CD4-positive, alpha-beta memory T cell (primary cell): ENCODE measurements around the gene RNF183. TPM values are rescaled to one million over a fixed set of nuclear protein-coding genes. Genes with fewer than 3 reads are reported as not detected.
A peak's percentile ranks its signal among the peaks of the same experiment; 100 is the strongest.

Experiments used
- CTCF ChIA-PET: fragments of 350-600 bp; sonication (Branson Sonifier 250); formaldehyde crosslinking; loops from one replicate; lab custom pipeline; 2021; ENCODE audit warnings: inconsistent platforms; ENCODE audit not compliant: partially characterized antibody; lab: Charles Lee
- POLR2A ChIA-PET: fragments of 350-600 bp; sonication (Branson Sonifier 250); formaldehyde crosslinking; loops from one replicate; lab custom pipeline; 2021; ENCODE audit not compliant: partially characterized antibody; lab: Charles Lee
- DNase-seq, 5 donors: peaks; one replicate each; pipeline versions ENCODE4 v3.0.0 to v3.0.0-alpha.2; 2020 to 2022; ENCODE audit warnings: mixed read lengths in 1 of 5
- H3K27ac ChIP-seq: one replicate; pipeline ENCODE4 v1.7.0; 2013; ENCODE audit warnings: low read depth, low read length
- H3K27me3 ChIP-seq: 2 replicates; pipeline ENCODE4 v1.7.0; 2013; ENCODE audit warnings: mild to moderate bottlenecking, low read length, moderate library complexity; ENCODE audit not compliant: insufficient read depth
- H3K36me3 ChIP-seq: 2 replicates; pipeline ENCODE4 v1.7.0; 2013; ENCODE audit warnings: mild to moderate bottlenecking, low read length, moderate library complexity; ENCODE audit not compliant: insufficient read depth
- H3K4me1 ChIP-seq: 2 replicates; pipeline ENCODE4 v1.7.0; 2013; ENCODE audit warnings: mild to moderate bottlenecking, low read length, moderate library complexity; ENCODE audit not compliant: insufficient read depth
- H3K4me3 ChIP-seq, 2 donors: one replicate each; pipeline ENCODE4 v1.7.0; 2013; ENCODE audit warnings: low read length in 2 of 2, mild to moderate bottlenecking in 1 of 2
- H3K9me3 ChIP-seq, 2 donors: one replicate each; pipeline ENCODE4 v1.7.0; 2013; ENCODE audit warnings: low read length in 2 of 2, control low read depth in 1 of 2; ENCODE audit not compliant: control insufficient read depth in 1 of 2
- H3K27ac Mint-ChIP-seq, 7 donors: one replicate each; pipeline ENCODE4 v1.8.0; 2020 to 2021; ENCODE audit warnings: mixed read lengths in 7 of 7, mild to moderate bottlenecking in 6 of 7, inconsistent platforms in 3 of 7, moderate library complexity in 3 of 7
- H3K27me3 Mint-ChIP-seq, 2 donors: one replicate each; pipeline ENCODE4 v1.8.0; 2020 to 2021; ENCODE audit warnings: mixed read lengths in 2 of 2
- H3K36me3 Mint-ChIP-seq, 2 donors: one replicate each; pipeline ENCODE4 v1.8.0; 2020 to 2021; ENCODE audit warnings: mixed read lengths in 2 of 2, inconsistent platforms in 1 of 2, mild to moderate bottlenecking in 1 of 2
- H3K4me1 Mint-ChIP-seq, 4 donors: one replicate each; pipeline ENCODE4 v1.8.0; 2020 to 2021; ENCODE audit warnings: mixed read lengths in 4 of 4, mild to moderate bottlenecking in 1 of 4
- H3K4me3 Mint-ChIP-seq, 8 donors: one replicate each; pipeline ENCODE4 v1.8.0; 2020 to 2021; ENCODE audit warnings: mixed read lengths in 8 of 8, mild to moderate bottlenecking in 7 of 8, moderate library complexity in 6 of 8, inconsistent platforms in 3 of 8
- H3K9me3 Mint-ChIP-seq, 8 donors: one replicate each; pipeline ENCODE4 v1.8.0; 2020 to 2021; ENCODE audit warnings: mixed read lengths in 8 of 8, mild to moderate bottlenecking in 5 of 8, inconsistent platforms in 3 of 8, moderate library complexity in 1 of 8
- intact Hi-C: fragments of 100-400 bp; cut with micrococcal nuclease; formaldehyde crosslinking; loops from one replicate; pipeline ENCODE4 v1.15.1; 2023
- polyA plus RNA-seq, 2 donors: library from polyadenylated mRNA; unstranded; fragments of 300-500 nt; fragmentation: Illumina TruSeq; gene quantifications; one replicate each; pipeline ENCODE4 v1.2.3, GENCODE V29; 2021
- total RNA-seq, 2 experiments: library from RNA; stranded (reverse); gene quantifications; one replicate each; pipeline ENCODE4 v1.2.3, GENCODE V29; 2021

RNF183 gene
- total and polyA plus RNA-seq, 4 experiments from 2014 or later = not detected

DNA sequence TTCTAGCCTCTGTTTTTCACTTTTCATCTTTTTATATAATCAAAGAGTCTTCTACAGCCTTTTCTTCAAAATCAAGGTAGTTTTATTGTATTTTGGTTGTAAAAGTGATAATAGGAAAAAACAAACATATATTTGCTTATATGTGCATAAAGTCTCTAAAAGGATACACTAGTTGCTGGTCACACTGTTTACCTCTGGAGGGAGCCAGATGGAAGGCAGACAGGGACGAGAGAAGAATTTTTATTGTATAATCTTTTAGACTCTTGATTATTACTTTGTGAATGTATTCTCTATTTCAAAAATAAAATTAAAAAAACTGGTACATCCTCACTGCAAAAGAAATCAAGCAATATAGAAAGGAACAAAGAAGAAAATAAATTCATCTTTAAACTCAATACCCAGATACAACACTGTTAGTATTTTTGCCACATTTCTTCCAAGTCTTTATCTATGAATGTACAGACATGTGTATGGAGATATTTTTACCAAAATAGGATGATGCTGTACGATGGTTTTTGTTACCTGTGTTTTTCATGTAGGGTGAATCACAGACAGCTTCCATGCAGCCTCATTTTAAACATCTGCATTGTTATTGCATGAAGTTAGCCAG is 6.1 kb upstream of the RNF183 start:
- Histone ChIP-seq H3K27ac (no peak overlapping the region), H3K4me1 (no peaks in the 10 kb centered on the region), H3K9me3 (no peaks in the 10 kb centered on the region), H3K36me3 (no peaks in the 10 kb centered on the region), H3K27me3 (no peaks in the 10 kb centered on the region), H3K4me3 (no peak overlapping the region)
- ChIA-PET CTCF (interaction anchor here (0.7 to 3.0 kb wide), 10 partner anchors 35 to 367 kb away, joined by 3 to 13 read pairs (median 4); partner anchors contain the start of genes ALAD, BSPRY, C9orf43 and POLE3), POLR2A (interaction anchor here (0.6 kb wide), 2 partner anchors 346 to 347 kb away, joined by 3 to 4 read pairs; no protein-coding TSS in a partner anchor)
- no peaks in the 10 kb centered on the region for H3K4me1 Mint-ChIP-seq
- H3K27me3 Mint-ChIP-seq = peaks cover 3% of the 10 kb centered on the region in 2 donors
- no peaks in the 10 kb centered on the region for H3K9me3 Mint-ChIP-seq
- no peak overlapping the region for H3K4me3 Mint-ChIP-seq
- peak in 4 of 5 donors; percentile 18 to 34 (median 26) for DNase-seq
- peak overlapping the region in 1 of 7 donors; percentile 48 for H3K27ac Mint-ChIP-seq
- no peaks in the 10 kb centered on the region for H3K36me3 Mint-ChIP-seq
- intact Hi-C loops = loop anchor here (1.0 kb wide), 3 partner anchors 92 to 349 kb away; partner anchors contain the start of gene ALAD

DNA sequence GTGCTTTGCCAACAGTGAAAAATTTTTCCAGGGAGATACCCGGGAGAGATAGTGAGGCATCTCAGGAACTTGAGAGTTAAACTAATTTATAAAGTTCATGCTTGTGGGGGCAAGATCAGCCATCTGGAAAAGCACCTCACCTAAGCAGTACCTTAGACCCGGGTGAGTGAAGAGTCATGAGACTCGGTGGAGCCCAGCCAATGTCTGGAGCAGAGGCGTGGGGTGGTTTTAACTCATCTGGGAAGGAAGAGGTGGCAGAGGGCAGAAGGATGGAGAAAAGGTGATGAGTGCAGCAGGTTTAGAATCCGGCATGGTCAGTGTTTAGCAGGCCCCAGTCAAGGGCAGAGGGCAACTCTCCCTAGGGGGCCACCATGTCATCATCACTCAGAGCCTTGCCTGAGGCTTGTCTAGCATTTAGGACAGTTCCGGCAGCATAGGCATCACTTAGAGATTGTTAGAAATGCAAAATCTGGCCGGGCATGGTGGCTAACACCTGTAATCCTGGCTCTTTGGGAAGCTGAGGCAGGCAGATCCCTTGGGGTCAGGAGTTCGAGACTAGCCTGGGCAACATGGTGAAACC is 4.3 kb upstream of the RNF183 start:
- Histone ChIP-seq H3K36me3 (no peaks in the 10 kb centered on the region), H3K4me3 (no peak overlapping the region), H3K9me3 (no peaks in the 10 kb centered on the region), H3K4me1 (no peaks in the 10 kb centered on the region), H3K27me3 (no peaks in the 10 kb centered on the region), H3K27ac (no peak overlapping the region)
- ChIA-PET CTCF (interaction anchor here (1.5 to 3.0 kb wide), 2 partner anchors 282 to 350 kb away, joined by 5 to 13 read pairs; no protein-coding TSS in a partner anchor), POLR2A (no interaction called here)
- H3K4me3 Mint-ChIP-seq = no peak overlapping the region
- H3K9me3 Mint-ChIP-seq = no peaks in the 10 kb centered on the region
- peaks cover 8 to 9% of the 10 kb centered on the region in 2 donors for H3K27me3 Mint-ChIP-seq
- no peaks in the 10 kb centered on the region for H3K36me3 Mint-ChIP-seq
- no peak for DNase-seq
- intact Hi-C loops = no loop called here
- H3K27ac Mint-ChIP-seq = no peak overlapping the region
- no peaks in the 10 kb centered on the region for H3K4me1 Mint-ChIP-seq

DNA sequence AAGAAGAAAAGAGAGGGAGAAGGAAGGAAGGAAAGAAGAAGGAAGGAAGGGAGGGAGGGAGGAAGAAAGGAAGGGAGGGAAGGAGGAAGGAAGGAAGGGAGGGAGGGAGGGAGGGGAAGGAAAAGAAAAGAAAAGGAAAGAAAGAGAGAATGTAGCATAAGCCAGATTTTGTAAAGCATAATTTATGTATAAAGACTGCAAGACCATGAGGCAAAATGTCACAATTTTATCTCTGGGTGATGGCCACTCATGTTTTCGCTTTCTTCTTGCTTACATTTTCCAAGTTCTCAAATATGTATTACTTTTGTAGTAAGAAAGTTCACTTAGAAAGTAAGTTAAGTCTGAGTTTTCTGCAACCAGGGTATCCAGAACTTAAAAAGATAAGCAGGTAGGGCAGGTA is 3.4 kb upstream of the RNF183 start:
- Histone ChIP-seq H3K9me3 (no peaks in the 10 kb centered on the region), H3K4me3 (no peak overlapping the region), H3K36me3 (no peaks in the 10 kb centered on the region), H3K27ac (no peak overlapping the region), H3K27me3 (no peaks in the 10 kb centered on the region), H3K4me1 (no peaks in the 10 kb centered on the region)
- no peaks in the 10 kb centered on the region for H3K36me3 Mint-ChIP-seq
- H3K4me3 Mint-ChIP-seq = peak overlapping the region in 1 of 8 donors; percentile 63
- H3K9me3 Mint-ChIP-seq = no peaks in the 10 kb centered on the region
- CTCF ChIA-PET = interaction anchor here (1.4 kb wide), 1 partner anchor 12 kb away, joined by 3 read pairs; no protein-coding TSS in a partner anchor
- no peak overlapping the region for H3K27ac Mint-ChIP-seq
- DNase-seq = no peak
- intact Hi-C loops = no loop called here
- peaks cover 9 to 10% of the 10 kb centered on the region in 2 donors for H3K27me3 Mint-ChIP-seq
- peaks cover 0 to 1% (median 0%) of the 10 kb centered on the region in 4 donors for H3K4me1 Mint-ChIP-seq
- POLR2A ChIA-PET = no interaction called here

DNA sequence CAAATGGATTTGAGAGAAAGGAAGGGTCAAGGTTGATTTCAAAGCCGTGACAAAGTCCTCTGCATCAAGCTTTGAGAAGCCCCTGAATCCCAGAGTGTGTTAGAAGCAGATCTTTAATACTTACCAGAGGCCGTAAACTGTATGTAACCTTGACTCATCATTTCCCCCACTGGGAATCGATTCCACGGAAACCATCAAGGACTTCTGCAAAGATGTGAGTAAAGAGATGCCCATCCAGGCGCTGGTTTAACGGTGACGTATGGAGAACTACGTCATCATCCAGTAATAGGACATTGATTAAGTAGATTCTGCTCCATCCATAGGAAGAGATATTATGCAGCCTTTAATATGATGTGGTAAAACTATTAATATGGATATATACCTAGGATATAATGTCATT is 1.6 kb downstream of the RNF183 start:
- Mint-ChIP-seq H3K9me3 (peaks cover 0 to 2% (median 0%) of the 10 kb centered on the region in 8 donors), H3K27ac (no peak overlapping the region), H3K4me1 (peaks cover 0 to 1% (median 0%) of the 10 kb centered on the region in 4 donors), H3K36me3 (no peaks in the 10 kb centered on the region), H3K27me3 (peaks cover 9 to 10% of the 10 kb centered on the region in 2 donors), H3K4me3 (no peak overlapping the region)
- Histone ChIP-seq H3K4me1 (no peaks in the 10 kb centered on the region), H3K36me3 (no peaks in the 10 kb centered on the region), H3K27ac (no peak overlapping the region), H3K4me3 (no peak overlapping the region), H3K27me3 (no peaks in the 10 kb centered on the region), H3K9me3 (no peaks in the 10 kb centered on the region)
- no peak for DNase-seq
- intact Hi-C loops = no loop called here
- POLR2A ChIA-PET = no interaction called here
- CTCF ChIA-PET = no interaction called here

DNA sequence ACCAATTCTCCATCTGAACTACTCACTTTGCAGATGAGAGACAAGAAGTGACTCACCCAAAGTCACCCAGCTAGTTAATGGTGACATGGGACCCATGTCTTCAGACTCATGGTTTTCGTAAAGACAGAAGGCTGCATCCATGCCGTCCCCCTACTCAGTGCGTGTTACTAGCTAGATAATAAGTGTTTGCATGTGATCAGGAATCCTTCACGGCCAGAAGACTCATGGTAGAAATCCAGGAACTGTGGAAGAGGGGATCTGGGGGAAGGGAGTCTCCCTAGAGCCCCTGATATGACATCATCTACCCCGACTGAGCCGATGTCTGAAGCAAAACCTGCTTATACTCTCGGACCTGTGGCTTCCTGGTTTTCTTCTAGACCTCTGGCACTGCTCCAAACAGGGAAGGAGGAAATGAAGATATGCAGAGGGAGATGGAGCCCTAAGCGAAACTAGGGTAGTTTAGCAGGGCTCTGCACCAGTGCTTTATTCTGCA is 3.3 kb downstream of the RNF183 start:
- POLR2A ChIA-PET = no interaction called here
- H3K27ac ChIP-seq = no peak overlapping the region
- no peaks in the 10 kb centered on the region for H3K4me1 ChIP-seq
- H3K4me3 Mint-ChIP-seq = no peak overlapping the region
- H3K4me1 Mint-ChIP-seq = peaks cover 0 to 1% (median 0%) of the 10 kb centered on the region in 4 donors
- H3K4me3 ChIP-seq = no peak overlapping the region
- CTCF ChIA-PET = interaction anchor here (1.4 kb wide), 1 partner anchor 12 kb away, joined by 3 read pairs; no protein-coding TSS in a partner anchor
- no peaks in the 10 kb centered on the region for H3K36me3 ChIP-seq
- peaks cover 0 to 4% (median 0%) of the 10 kb centered on the region in 8 donors for H3K9me3 Mint-ChIP-seq
- H3K27me3 Mint-ChIP-seq = peaks cover 6% of the 10 kb centered on the region in 2 donors
- intact Hi-C loops = no loop called here
- no peak overlapping the region for H3K27ac Mint-ChIP-seq
- H3K36me3 Mint-ChIP-seq = no peaks in the 10 kb centered on the region
- no peak for DNase-seq
- H3K9me3 ChIP-seq = no peaks in the 10 kb centered on the region
- H3K27me3 ChIP-seq = no peaks in the 10 kb centered on the region

DNA sequence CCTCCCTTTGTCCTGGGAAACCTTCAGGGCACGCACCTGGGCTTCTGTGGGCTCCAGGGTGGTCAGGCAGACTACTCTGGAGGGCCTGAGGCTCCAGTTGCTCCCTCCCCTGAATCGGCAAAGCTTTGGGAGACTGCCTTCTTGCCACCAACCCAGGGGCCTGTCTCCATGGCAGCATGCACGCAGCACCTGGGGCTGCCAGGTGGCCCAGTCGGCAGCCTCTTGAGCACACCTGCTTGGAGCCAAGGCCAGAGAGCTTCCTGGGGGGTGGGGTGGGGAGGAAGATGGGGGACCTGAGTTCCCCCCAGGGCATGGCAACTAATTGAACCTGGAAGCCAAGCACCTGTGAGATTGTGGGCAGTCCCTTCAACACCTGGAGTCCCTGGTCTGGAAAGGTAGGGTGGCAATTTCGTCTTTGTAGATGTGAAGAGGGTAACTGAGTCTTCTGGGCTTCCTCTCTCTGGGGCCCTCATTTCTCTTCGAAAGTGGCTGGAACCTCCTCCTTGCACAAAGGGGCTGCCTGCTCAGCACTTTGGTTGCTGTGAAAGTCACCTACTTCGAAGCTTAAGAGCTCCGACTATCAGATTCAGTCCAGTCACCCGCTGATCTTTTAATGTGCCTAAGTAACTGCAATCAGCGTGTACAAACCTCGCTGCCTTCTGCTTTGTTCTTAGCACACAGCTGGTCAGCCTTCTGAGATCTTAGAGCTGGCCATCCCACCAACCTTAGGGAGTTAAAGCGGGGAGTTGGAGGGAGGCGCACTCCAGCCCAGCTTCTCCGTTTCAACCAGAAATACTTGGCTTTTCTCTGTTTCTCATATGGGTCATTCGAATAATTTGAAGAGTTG is 4.0 kb downstream of the RNF183 start:
- Mint-ChIP-seq H3K27ac (no peak overlapping the region), H3K4me1 (peaks cover 0 to 1% (median 0%) of the 10 kb centered on the region in 4 donors), H3K27me3 (peaks cover 6% of the 10 kb centered on the region in 2 donors), H3K9me3 (peaks cover 0 to 5% (median 0%) of the 10 kb centered on the region in 8 donors), H3K4me3 (no peak overlapping the region), H3K36me3 (no peaks in the 10 kb centered on the region)
- Histone ChIP-seq H3K27me3 (no peaks in the 10 kb centered on the region), H3K4me1 (no peaks in the 10 kb centered on the region), H3K36me3 (no peaks in the 10 kb centered on the region), H3K9me3 (no peaks in the 10 kb centered on the region), H3K4me3 (no peak overlapping the region), H3K27ac (no peak overlapping the region)
- no peak for DNase-seq
- ChIA-PET CTCF (no interaction called here), POLR2A (no interaction called here)
- intact Hi-C loops = no loop called here
